Mesothelial cell of epicardium (in vitro differentiated cells): ENCODE results near the gene OVCH2. TPM values are rescaled to one million over a fixed set of nuclear protein-coding genes. Genes with fewer than 3 reads are reported as not detected.

ENCODE experiments used
- DNase-seq, 2 experiments: peaks; one replicate each; pipeline ENCODE4 v3.0.0; 2021; ENCODE audit warnings: low spot score in 2 of 2; ENCODE audit not compliant: unreplicated experiment in 2 of 2
- H3K27ac Mint-ChIP-seq: 2 replicates; pipeline ENCODE4 v1.8.0; 2021; ENCODE audit warnings: mixed read lengths
- H3K27me3 Mint-ChIP-seq: 2 replicates; pipeline ENCODE4 v1.8.0; 2021; ENCODE audit warnings: low read depth, mixed read lengths
- H3K36me3 Mint-ChIP-seq: 2 replicates; pipeline ENCODE4 v1.8.0; 2021; ENCODE audit warnings: mixed read lengths
- H3K4me1 Mint-ChIP-seq: 2 replicates; pipeline ENCODE4 v1.8.0; 2021; ENCODE audit warnings: mixed read lengths
- H3K4me3 Mint-ChIP-seq: 2 replicates; pipeline ENCODE4 v1.8.0; 2021; ENCODE audit warnings: mild to moderate bottlenecking, moderate library complexity, mixed read lengths
- H3K9me3 Mint-ChIP-seq: 2 replicates; pipeline ENCODE4 v1.8.0; 2021; ENCODE audit warnings: mixed read lengths
- CTCF ChIP-seq: fragments of 200-600 bp; sonication (generic); IDR thresholded peaks from one replicate; pipeline ENCODE4 v1.5.0; 2021; ENCODE audit warnings: antibody characterized with exemption; ENCODE audit not compliant: unreplicated experiment
- total RNA-seq: library from RNA; stranded (reverse); gene quantifications from 3 replicates; pipeline ENCODE4 v1.2.1, GENCODE V29; 2021

The OVCH2 gene
- total RNA-seq, 1 donor from 2014 or later, result 9.6 TPM

GRCh38 chr11:7675631-7676030 is 30.6 kb downstream of the OVCH2 start:
- no peaks in the 10 kb centered on the region for H3K36me3 Mint-ChIP-seq
- H3K27ac Mint-ChIP-seq, result peak overlapping the region; percentile 56
- TF ChIP-seq CTCF, result no peak
- no peak for DNase-seq
- H3K4me1 Mint-ChIP-seq, result peaks cover 77% of the 10 kb centered on the region
- H3K4me3 Mint-ChIP-seq, result peak overlapping the region; percentile 43
- no peaks in the 10 kb centered on the region for H3K27me3 Mint-ChIP-seq
- no peaks in the 10 kb centered on the region for H3K9me3 Mint-ChIP-seq

GRCh38 chr11:7673724-7674434 is 32.4 kb downstream of the OVCH2 start:
- Mint-ChIP-seq H3K9me3 (no peaks in the 10 kb centered on the region), H3K27ac (peak overlapping the region; percentile 91), H3K36me3 (peaks cover 4% of the 10 kb centered on the region), H3K4me3 (peak overlapping the region; percentile 84), H3K27me3 (no peaks in the 10 kb centered on the region), H3K4me1 (peaks cover 79% of the 10 kb centered on the region)
- DNase-seq, result peak in 1 of 2 experiments; percentile 65
- no peak for TF ChIP-seq CTCF

GRCh38 chr11:7672960-7673723 is 33.1 kb downstream of the OVCH2 start, which contains the start of gene CYB5R2:
Gene CYB5R2 (minus strand): TSS chr11:7673500. CDS start chr11:7672825, 675 bp downstream.
- H3K27me3 Mint-ChIP-seq, result no peaks in the 10 kb centered on the region
- no peaks in the 10 kb centered on the region for H3K9me3 Mint-ChIP-seq
- DNase-seq, result no peak
- H3K4me3 Mint-ChIP-seq, result peak within 1 kb of the TSS; percentile 84
- H3K4me1 Mint-ChIP-seq, result peaks cover 74% of the 10 kb centered on the region
- H3K27ac Mint-ChIP-seq, result peak within 1 kb of the TSS; percentile 91
- no peak for TF ChIP-seq CTCF
- H3K36me3 Mint-ChIP-seq, result peaks cover 10% of the 10 kb centered on the region

GRCh38 chr11:7672276-7672959 is 33.9 kb downstream of the OVCH2 start:
- no peak for TF ChIP-seq CTCF
- Mint-ChIP-seq H3K27ac (peak overlapping the region; percentile 90), H3K4me3 (peak overlapping the region; percentile 64), H3K36me3 (peaks cover 16% of the 10 kb centered on the region), H3K4me1 (peaks cover 69% of the 10 kb centered on the region), H3K27me3 (no peaks in the 10 kb centered on the region), H3K9me3 (no peaks in the 10 kb centered on the region)
- no peak for DNase-seq

- Mint-ChIP-seq H3K27ac (peak overlapping the region; percentile 90), H3K27me3 (no peaks in the 10 kb centered on the region), H3K36me3 (peaks cover 16% of the 10 kb centered on the region), H3K9me3 (no peaks in the 10 kb centered on the region), H3K4me1 (peaks cover 61% of the 10 kb centered on the region), H3K4me3 (peak overlapping the region; percentile 64)
- TF ChIP-seq CTCF, result no peak
- peak in 1 of 2 experiments; percentile 59 for DNase-seq
These were observed 34.7 kb downstream of the OVCH2 start for GRCh38 chr11:7671347-7672215.
